GM12891 (cell line): ENCODE measurements around the gene LAPTM4A.

Source experiments
- DNase-seq: peaks from one replicate; pipeline ENCODE4 v3.0.0; 2011; ENCODE audit warnings: low spot score; ENCODE audit not compliant: insufficient read length
- FAIRE-seq: peaks from 2 replicates; lab custom pipeline; 2011; peaks lifted over from hg19 to GRCh38; lab: Jason Lieb, UNC
- PAX5 ChIP-seq: IDR thresholded peaks from 2 replicates; pipeline ENCODE4 v1.6.1; 2011; ENCODE audit warnings: low read length, moderate library complexity, mild to moderate bottlenecking; ENCODE audit not compliant: insufficient read depth, severe bottlenecking
- POLR2A ChIP-seq: IDR thresholded peaks from 2 replicates; pipeline ENCODE4 v1.6.1; 2011; ENCODE audit warnings: low read depth, low read length, control low read depth
- POLR2AphosphoS5 ChIP-seq: IDR thresholded peaks from 2 replicates; pipeline ENCODE4 v1.6.1; 2011; ENCODE audit warnings: low read depth, low read length, control low read depth
- POU2F2 ChIP-seq: IDR thresholded peaks from 2 replicates; pipeline ENCODE4 v1.6.1; 2011; ENCODE audit warnings: low read depth, mild to moderate bottlenecking, control low read depth, low read length, moderate library complexity
- SPI1 ChIP-seq: IDR thresholded peaks from 2 replicates; pipeline ENCODE4 v1.6.1; 2011; ENCODE audit warnings: low read depth, low read length, control low read depth
- TAF1 ChIP-seq: IDR thresholded peaks from 2 replicates; pipeline ENCODE4 v1.6.1; 2011; ENCODE audit warnings: low read depth, low read length, control low read depth

The LAPTM4A gene

DNA sequence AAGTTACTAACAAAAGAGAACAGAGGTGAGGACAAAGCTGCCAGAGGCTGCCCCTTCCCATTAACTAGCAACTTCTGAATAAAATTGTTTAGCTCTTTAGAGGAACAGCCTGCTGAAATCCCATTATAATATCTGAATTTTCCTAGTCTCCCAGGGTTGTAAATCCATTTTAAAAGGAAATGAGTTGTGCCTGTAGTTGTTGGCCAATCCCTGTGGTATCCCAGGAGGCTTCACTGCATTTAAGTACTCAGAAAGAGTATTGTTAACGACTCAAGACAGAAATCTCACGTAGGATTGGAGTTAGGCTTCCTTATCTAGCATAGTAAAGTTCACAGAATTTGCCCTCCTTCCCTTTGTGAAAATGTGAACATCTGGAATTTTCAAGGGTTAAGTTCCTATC is 8.9 kb downstream of the LAPTM4A start:
- no peak for FAIRE-seq
- DNase-seq: no peak
- TF ChIP-seq TAF1: no peak
- TF ChIP-seq POLR2AphosphoS5: no peak
- TF ChIP-seq SPI1: no peak
- no peak for TF ChIP-seq POU2F2
- TF ChIP-seq PAX5: no peak
- TF ChIP-seq POLR2A: no peak

DNA sequence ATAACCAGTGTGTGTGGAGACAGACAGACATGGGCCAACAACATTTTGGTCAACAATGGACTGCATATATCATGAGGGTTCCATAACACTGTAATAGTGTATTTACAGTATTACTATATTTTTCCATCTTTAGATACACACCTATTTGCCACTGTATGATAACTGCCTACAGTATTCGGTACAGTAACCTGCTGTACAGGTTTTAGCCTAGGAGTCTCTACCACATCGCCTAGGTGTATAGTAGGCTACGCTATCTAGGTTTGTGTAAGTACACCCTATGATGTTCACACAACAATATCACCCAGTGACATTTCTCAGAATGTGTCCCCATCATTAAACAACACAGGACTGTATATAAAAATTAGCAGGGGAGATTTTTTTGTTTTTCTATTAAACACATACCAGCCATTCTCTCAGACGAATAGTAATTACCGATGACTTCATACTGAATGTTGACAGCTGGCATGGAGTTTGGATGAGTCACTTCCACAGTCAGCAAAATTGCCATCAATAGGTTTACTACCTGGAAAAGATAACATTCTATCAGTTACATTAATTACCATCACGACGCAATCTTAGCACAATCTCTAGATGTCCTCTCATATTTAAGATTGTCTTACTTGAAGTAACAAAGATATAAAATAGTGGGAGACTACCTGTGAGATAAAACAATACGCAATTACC is 10.8 kb downstream of the LAPTM4A start:
- no peak for TF ChIP-seq POLR2AphosphoS5
- TF ChIP-seq POLR2A: no peak
- no peak for TF ChIP-seq POU2F2
- no peak for TF ChIP-seq PAX5
- no peak for TF ChIP-seq SPI1
- no peak for TF ChIP-seq TAF1
- DNase-seq (no peak), FAIRE-seq (no peak)

DNA sequence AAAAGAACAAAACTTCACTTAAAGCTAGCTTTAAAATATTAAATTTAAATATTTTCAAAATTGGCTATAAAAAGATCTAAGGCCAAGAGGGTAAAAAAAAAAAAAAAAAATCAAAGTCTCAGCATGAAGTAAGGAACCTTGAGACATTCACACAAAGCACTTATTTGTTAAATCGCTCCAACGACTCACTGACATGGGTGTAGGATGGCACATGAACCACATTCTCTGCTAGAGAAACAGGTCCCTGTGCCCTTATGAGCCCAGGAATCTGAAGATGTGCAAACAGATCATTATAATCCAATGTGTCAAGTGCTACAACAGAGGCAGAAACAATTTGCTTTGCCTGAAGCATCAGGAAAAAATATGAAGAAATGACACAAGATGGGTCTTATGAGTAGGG is 13.8 kb downstream of the LAPTM4A start:
- DNase-seq (no peak), FAIRE-seq (no peak)
- no peak for TF ChIP-seq PAX5
- TF ChIP-seq SPI1: no peak

DNA sequence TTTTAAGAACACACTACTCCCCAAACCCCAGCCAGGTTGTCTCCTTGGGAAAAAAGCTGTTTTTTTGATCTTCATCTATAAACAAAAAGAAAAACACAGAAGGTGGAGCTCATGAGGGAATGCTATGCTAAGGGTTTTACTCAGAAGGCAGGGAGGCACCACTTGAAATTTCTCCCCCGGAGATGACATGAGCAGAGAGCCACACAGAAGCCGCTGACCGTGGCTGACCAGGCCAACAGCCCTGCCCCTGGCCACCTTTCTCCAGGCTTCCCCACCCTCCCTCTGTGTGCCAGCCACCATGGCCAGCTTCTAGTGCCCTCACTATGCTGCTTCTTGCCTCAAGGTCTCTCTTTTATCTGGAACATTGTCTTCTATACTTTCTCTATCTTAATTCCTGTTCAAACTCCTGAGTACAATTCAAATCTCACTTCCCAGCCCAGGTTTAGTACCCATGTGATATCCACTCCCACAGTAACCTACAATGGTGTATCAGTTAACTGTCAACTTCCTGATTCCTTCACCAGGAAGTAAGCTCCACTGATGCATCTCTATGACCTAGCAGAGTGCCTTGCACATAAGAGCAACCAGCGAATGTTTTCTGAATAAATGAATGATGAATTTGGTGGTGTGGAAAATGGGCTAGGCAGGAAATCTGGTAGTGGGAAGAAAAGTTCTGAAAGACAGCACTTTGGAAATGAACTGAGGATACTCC is 15.3 kb downstream of the LAPTM4A start:
- no peak for FAIRE-seq
- TF ChIP-seq SPI1: no peak
- no peak for TF ChIP-seq PAX5
- no peak for TF ChIP-seq POLR2A
- TF ChIP-seq TAF1: no peak
- TF ChIP-seq POU2F2: no peak
- TF ChIP-seq POLR2AphosphoS5: no peak

DNA sequence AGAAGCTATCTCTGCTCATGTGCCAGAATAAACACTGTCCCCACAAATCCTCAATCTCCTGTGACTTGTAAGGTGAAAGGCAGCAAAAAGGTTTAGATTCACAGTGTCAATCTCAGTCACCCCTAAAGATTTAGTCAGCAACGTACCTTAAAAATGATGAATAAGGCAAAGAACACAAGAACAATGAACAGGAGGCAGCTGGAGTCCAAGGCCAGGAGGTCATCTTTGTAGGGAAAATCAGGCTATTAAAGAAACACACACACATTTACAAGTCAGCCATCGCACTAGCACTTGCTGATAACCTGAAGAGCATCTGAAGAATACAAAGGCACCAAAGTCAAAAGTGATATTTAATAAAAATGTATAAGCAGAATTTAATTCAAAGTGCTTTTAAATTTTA is 16.6 kb downstream of the LAPTM4A start:
- FAIRE-seq (no peak), DNase-seq (no peak)
- TF ChIP-seq SPI1 (no peak), TAF1 (no peak), PAX5 (no peak), POU2F2 (no peak), POLR2AphosphoS5 (no peak), POLR2A (no peak)

More for the DNA sequence above, 15.3 kb downstream of the LAPTM4A start:
- DNase-seq: no peak

DNA sequence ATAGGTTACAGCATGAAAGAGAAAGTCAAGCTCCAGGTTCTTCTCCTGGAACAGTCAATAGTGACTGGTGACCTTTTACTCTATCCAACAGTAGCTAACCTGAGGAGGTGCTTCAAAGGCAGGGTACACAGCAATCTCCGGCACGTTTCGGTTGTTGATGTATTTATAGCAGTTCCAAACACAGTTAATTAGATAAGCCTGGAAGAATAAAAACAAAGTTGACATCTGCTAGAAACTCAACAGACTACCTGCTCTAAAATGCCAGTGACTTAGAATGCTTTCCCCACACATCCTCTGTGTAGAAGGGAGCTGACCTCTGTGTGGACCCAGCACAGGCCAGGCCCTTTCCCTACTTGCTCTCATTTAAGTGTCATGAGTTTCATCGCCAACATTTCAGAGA is 17.2 kb downstream of the LAPTM4A start:
- TF ChIP-seq POLR2A: no peak
- no peak for TF ChIP-seq POU2F2
- TF ChIP-seq POLR2AphosphoS5: no peak
- no peak for TF ChIP-seq TAF1
- no peak for TF ChIP-seq SPI1
- no peak for TF ChIP-seq PAX5
- FAIRE-seq: no peak
- DNase-seq: no peak

DNA sequence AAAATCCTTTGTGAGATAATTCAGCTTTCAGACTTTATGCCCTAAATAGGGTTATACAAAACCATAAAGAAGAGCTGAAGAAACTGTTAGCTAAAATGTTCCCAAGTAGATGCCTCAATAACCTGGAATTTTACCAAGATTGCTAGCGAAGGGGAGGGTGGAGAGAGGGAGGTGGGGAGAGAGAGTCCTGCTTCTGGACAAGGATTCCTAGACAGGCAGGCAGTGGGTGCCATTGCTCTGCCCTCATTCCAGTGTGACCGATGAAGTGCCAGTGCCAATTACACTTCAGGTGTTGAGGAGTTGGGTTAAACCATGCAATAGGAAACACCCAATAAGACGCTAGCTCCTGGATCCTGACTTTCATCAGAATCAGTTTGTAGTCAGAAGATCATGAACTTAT is 18.1 kb downstream of the LAPTM4A start:
- TF ChIP-seq TAF1: no peak
- no peak for TF ChIP-seq POU2F2
- no peak for TF ChIP-seq POLR2A
- no peak for TF ChIP-seq SPI1
- TF ChIP-seq POLR2AphosphoS5: no peak
- TF ChIP-seq PAX5: no peak
- no peak for DNase-seq
- FAIRE-seq: no peak

DNA sequence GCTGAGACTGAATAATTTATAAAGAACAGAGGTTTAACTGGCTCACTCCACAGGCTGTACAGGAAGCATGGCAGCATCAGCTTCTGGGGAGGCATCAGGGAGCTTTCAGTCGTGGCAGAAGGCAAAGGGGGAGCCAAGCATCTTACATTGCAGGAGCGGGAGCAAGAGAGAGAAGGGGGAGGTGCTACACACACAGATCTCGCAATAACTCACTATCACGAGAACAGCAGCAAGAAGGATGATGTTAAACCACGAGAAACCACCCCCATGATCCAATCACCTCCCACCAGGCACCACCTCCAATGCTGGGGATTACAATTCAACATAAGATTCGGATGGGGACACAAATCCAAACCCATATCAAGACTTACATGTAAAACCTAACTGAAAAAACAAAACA is 21.2 kb downstream of the LAPTM4A start:
- FAIRE-seq: no peak
- TF ChIP-seq POLR2A (no peak), TAF1 (no peak)
- no peak for DNase-seq

DNA sequence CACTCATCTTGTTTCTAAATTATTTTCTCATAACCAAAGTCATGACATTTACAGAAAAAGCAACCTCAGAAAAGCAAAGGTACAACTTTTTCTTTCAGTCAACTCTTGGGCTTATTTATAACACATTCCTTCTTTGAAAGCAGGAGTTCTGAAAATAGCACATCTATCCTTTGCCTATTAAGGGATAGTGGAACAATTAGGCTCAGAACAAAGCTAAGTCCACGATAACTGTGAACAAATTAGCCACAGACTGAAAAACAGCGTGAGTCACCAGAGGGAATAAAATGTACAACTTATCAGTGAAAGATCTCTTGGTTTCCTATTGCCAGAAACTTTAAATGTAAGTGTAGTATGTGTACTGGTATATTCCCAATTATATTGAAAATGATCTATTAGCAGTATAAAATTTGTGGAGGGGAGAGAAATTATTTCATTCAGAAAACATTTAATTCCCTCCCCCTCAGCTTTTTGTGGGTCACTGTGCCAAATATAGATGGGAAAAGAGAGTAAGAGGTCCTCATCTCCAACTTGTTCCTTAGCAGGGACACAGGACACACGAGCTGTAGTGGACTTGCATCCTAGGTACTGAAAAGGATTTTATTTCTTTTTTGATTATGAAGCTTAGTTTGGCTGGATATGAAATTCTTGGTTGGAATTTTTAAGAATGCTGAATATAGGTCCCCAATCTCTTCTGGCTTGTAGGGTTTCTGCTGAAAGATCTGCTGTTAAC is 23.6 kb downstream of the LAPTM4A start:
- FAIRE-seq: no peak
- TF ChIP-seq POU2F2: no peak
- no peak for TF ChIP-seq POLR2A
- TF ChIP-seq PAX5: no peak
- TF ChIP-seq POLR2AphosphoS5: no peak
- TF ChIP-seq TAF1: no peak
- TF ChIP-seq SPI1: no peak
- no peak for DNase-seq

DNA sequence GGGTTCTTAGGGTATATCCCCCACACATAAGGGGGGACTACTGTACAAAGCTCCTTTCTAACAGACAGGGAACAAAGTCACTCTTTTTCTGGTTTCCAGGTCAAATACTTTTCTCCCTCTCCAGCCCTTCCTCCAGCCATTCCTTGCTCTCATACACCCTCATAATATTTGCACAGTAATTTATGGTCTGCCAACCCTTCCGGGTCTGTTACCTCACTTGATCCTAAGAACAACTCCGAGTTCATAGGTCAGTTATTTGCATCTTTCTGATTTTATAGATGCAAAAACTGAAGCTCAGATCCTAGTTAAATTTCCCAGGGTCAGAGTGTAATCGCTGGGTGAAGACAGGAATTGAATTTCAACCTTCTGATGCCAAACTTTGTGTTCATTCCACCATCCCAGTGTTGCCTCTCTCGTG is 24.2 kb downstream of the LAPTM4A start:
- TF ChIP-seq POLR2A (no peak), SPI1 (no peak), PAX5 (no peak), TAF1 (no peak)
- FAIRE-seq: no peak
- no peak for DNase-seq
